H1 (cell line): Measurements from ENCODE around the gene MDFI.

ENCODE experiments used
- HDAC2 ChIP-seq, 2 experiments: fragments of 300-600 bp in 1 of 2; sonication (generic) in 1 of 2; IDR thresholded peaks; 2 replicates each; pipeline ENCODE4 v1.6.1; 2011 to 2012; ENCODE audit warnings: low read depth in 2 of 2, low read length in 2 of 2, mild to moderate bottlenecking in 2 of 2, moderate library complexity in 2 of 2, borderline replicate concordance in 1 of 2, inconsistent platforms in 1 of 2
- JUND ChIP-seq: IDR thresholded peaks from 2 replicates; pipeline ENCODE4 v1.6.1; 2011; ENCODE audit warnings: mild to moderate bottlenecking, improper control_type of control experiment, low read length
- TBP ChIP-seq: IDR thresholded peaks from 2 replicates; pipeline ENCODE4 v1.6.1; 2011; ENCODE audit warnings: low read depth, low read length, improper control_type of control experiment

DNA sequence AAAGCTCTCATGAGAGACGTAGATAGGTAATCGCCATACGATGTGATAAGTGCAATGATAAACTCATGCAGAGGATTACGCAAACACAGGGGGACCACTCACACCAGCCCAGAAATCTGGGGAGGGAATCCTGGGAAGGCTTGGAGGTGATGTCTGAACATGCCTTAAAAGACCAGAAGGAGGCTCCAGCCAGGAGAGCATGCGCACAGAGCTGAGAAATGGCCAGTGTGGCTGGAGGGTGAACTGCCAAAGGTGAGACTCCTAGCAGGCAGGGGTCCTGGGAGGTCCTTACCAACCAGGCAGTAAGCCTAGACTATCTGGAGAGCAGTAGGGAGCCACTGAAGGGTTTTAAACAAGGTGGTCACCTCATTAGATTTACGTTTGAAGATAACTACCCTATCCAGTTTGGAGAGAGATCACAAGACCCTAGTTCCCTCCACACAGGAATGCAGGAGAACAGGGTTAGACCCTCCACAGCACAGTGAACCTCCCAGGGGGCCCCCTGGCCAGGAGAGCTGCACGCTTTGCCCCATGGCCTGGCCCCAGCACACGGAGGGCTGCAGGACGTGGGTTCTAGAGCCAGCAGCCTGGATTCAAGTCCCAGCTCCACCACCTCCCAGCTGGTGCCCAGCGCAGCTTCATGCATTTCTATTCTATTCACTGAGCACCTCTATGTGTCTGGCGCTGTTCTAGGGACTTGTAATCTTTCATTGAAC lies 13.1 kb downstream of the MDFI start:
- TF ChIP-seq TBP (no peak), HDAC2 (IDR thresholded peaks at IDR 0.05; ENCODE audit: borderline replicate concordance in 1 of 2, low read depth in 2 of 2, low read length in 2 of 2) (no peak), JUND (no peak)
